K562 (cell line): Measurements from ENCODE around the gene LRRC43. TPM values are rescaled to one million over a fixed set of nuclear protein-coding genes. Genes with fewer than 3 reads are reported as not detected.

ENCODE experiments used
- ATAC-seq: fragments of 200-7000 bp; cut with Tn5 transposase; 3 replicates; pipeline ENCODE4 v1.9.1; 2020; ENCODE audit warnings: moderate library complexity
- BruUV-seq: library from RNA; stranded (reverse); fragments of 400-500 nt; replicated peaks from 2 replicates; lab custom pipeline; 2021; lab: Mats Ljungman, UMichigan
- CTCF ChIA-PET: fragments of 300-600 bp; formaldehyde crosslinking; extraction: SDS; loops from one replicate; lab custom pipeline; 2021; ENCODE audit warnings: low intra/inter-chr PET ratio; lab: Yijun Ruan, JAX
- POLR2A ChIA-PET: fragments of 300-600, 350-650 bp; sonication (Branson Sonifier 250); formaldehyde crosslinking; extraction: SDS; loops from one replicate; lab custom pipeline; 2021; ENCODE audit warnings: antibody characterized with exemption, inconsistent platforms; lab: Yijun Ruan, JAX
- DNase-seq, 4 experiments: peaks; one replicate each; pipeline versions ENCODE4 v3.0.0 to v3.0.0-alpha.2; 2011 to 2018; ENCODE audit warnings: low spot score in 3 of 4, mixed read lengths in 3 of 4; ENCODE audit errors: extremely low read depth in 1 of 4
- FAIRE-seq: peaks from 2 replicates; lab custom pipeline; 2011; peaks lifted over from hg19 to GRCh38; lab: Jason Lieb, UNC
- H2AFZ ChIP-seq: 2 replicates; pipeline ENCODE4 v1.6.0; 2011; ENCODE audit warnings: low read depth, low read length, control low read depth, inconsistent platforms
- H3K27ac ChIP-seq: fragments of 200-600 bp; 3 replicates; pipeline ENCODE4 v1.8.0; 2011; ENCODE audit warnings: low read depth, mild to moderate bottlenecking, control low read depth, inconsistent platforms, low read length, moderate library complexity, mixed read lengths; ENCODE audit errors: extremely low read depth
- H3K27me3 ChIP-seq, 2 experiments: fragments of 300-600 bp in 1 of 2; 2 replicates in 1 of 2; 3 replicates in 1 of 2; pipeline versions ENCODE4 v1.6.0 to v1.8.0; 2011; ENCODE audit warnings: inconsistent platforms in 2 of 2, low read length in 2 of 2, mild to moderate bottlenecking in 1 of 2, mixed read lengths in 1 of 2, moderate library complexity in 1 of 2; ENCODE audit not compliant: control insufficient read depth in 2 of 2, insufficient read depth in 2 of 2
- H3K36me3 ChIP-seq: fragments of 300-600 bp; 3 replicates; pipeline ENCODE4 v1.8.0; 2011; ENCODE audit warnings: mild to moderate bottlenecking, low read length, inconsistent platforms; ENCODE audit not compliant: control insufficient read depth, insufficient read depth
- H3K4me1 ChIP-seq, 2 experiments: fragments of 200-600 bp in 1 of 2; replicated peaks in 1 of 2; 2 replicates in 1 of 2; 3 replicates in 1 of 2; pipeline versions ENCODE4 v1.5.1 to v1.8.0; 2011; ENCODE audit warnings: inconsistent platforms in 2 of 2, low read length in 2 of 2, mild to moderate bottlenecking in 1 of 2, mixed read lengths in 1 of 2, moderate library complexity in 1 of 2; ENCODE audit not compliant: control insufficient read depth in 2 of 2, insufficient read depth in 2 of 2
- H3K4me2 ChIP-seq: 2 replicates; pipeline ENCODE4 v1.6.1; 2011; ENCODE audit warnings: low read length, control low read depth, inconsistent platforms, mixed read lengths; ENCODE audit not compliant: insufficient read depth
- H3K4me3 ChIP-seq: fragments of 200-600 bp; sonication (generic), shearing (Covaris generic); 2 replicates; pipeline ENCODE4 v1.5.1; 2016; ENCODE audit warnings: control low read depth, inconsistent platforms
- H3K79me2 ChIP-seq: fragments of 200-600 bp; 3 replicates; pipeline ENCODE4 v1.8.0; 2011; ENCODE audit warnings: low read length, inconsistent platforms; ENCODE audit not compliant: control insufficient read depth, insufficient read depth
- H3K9ac ChIP-seq, 2 experiments: 2 replicates each; pipeline versions ENCODE4 v1.6.0 to v1.6.1; 2011; ENCODE audit warnings: low read depth in 2 of 2, low read length in 2 of 2, control low read depth in 1 of 2, inconsistent platforms in 1 of 2, mild to moderate bottlenecking in 1 of 2, mixed read lengths in 1 of 2; ENCODE audit not compliant: insufficient read depth in 1 of 2
- H3K9me1 ChIP-seq: one replicate; pipeline ENCODE4 v1.6.0; 2011; ENCODE audit warnings: inconsistent platforms, mild to moderate bottlenecking, low read length, moderate library complexity; ENCODE audit not compliant: control insufficient read depth, insufficient read depth
- H3K9me3 ChIP-seq: replicated peaks from 2 replicates; pipeline ENCODE4 v1.5.1; 2011; ENCODE audit warnings: low read depth, low read length, inconsistent platforms; ENCODE audit not compliant: control insufficient read depth, insufficient read depth
- H4K20me1 ChIP-seq: replicated peaks from 2 replicates; pipeline ENCODE4 v1.6.1; 2011; ENCODE audit warnings: low read length, inconsistent platforms, mixed read lengths; ENCODE audit not compliant: control insufficient read depth, insufficient read depth
- CEBPZ ChIP-seq: fragments of 150-350 bp; IDR thresholded peaks from 2 replicates; pipeline ENCODE4 v1.6.1; 2014; ENCODE audit warnings: low read depth, mild to moderate bottlenecking, low read length, borderline replicate concordance
- ETV1 ChIP-seq: fragments of 450-650 bp; conservative IDR thresholded peaks from 2 replicates; pipeline ENCODE4 v1.6.1; 2016; ENCODE audit warnings: missing genetic modification characterization, control low read depth, low read depth, missing compliant biosample characterization
- HNRNPH1 ChIP-seq: fragments of 200-400 bp; formaldehyde crosslinking; optimal IDR thresholded peaks from 2 replicates; pipeline ENCODE3; 2017; ENCODE audit warnings: low read depth, mild to moderate bottlenecking, low read length, moderate library complexity
- HNRNPL ChIP-seq: fragments of 200-400 bp; formaldehyde crosslinking; IDR thresholded peaks from 2 replicates; pipeline ENCODE4 v1.6.1; 2017; ENCODE audit warnings: low read depth, mild to moderate bottlenecking, low read length
- MYNN ChIP-seq, 2 experiments: sonication (generic); formaldehyde crosslinking in 1 of 2; IDR thresholded peaks; 2 replicates each; pipeline versions ENCODE4 v1.5.0 to v1.6.1; 2016 to 2020; ENCODE audit warnings: antibody characterized with exemption in 1 of 2, missing genetic modification reagents in 1 of 2
- NR2C2 ChIP-seq, 2 experiments: fragments of 200-800 bp in 1 of 2; sonication (Bioruptor generic) in 1 of 2; sonication (generic) in 1 of 2; formaldehyde crosslinking in 1 of 2; IDR thresholded peaks; 2 replicates each; pipeline versions ENCODE4 v1.6.1 to v1.8.0; 2016 to 2022; ENCODE audit warnings: mild to moderate bottlenecking in 1 of 2, missing compliant biosample characterization in 1 of 2, missing genetic modification characterization in 1 of 2, missing genetic modification reagents in 1 of 2
- RAD51 ChIP-seq: fragments of 450-650 bp; IDR thresholded peaks from 2 replicates; pipeline ENCODE4 v1.7.1; 2016; ENCODE audit warnings: low read depth, mild to moderate bottlenecking, borderline replicate concordance
- RBBP5 ChIP-seq: fragments of 200-600 bp; sonication (generic); IDR thresholded peaks from 2 replicates; pipeline ENCODE4 v1.6.1; 2012; ENCODE audit warnings: borderline replicate concordance, mild to moderate bottlenecking, low read length, control low read depth, inconsistent platforms; ENCODE audit not compliant: insufficient read depth, poor library complexity, severe bottlenecking
- SIRT6 ChIP-seq: IDR thresholded peaks from one replicate; pipeline ENCODE4 v1.6.1; 2012; ENCODE audit warnings: low read depth, mild to moderate bottlenecking, control low read depth, inconsistent platforms, low read length, moderate library complexity
- TOE1 ChIP-seq, 2 experiments: fragments of 450-650 bp in 1 of 2; sonication (generic) in 1 of 2; formaldehyde crosslinking in 1 of 2; IDR thresholded peaks; 2 replicates each; pipeline versions ENCODE4 v1.7.1 to v1.8.0; 2016 to 2022; ENCODE audit warnings: borderline replicate concordance in 2 of 2, mild to moderate bottlenecking in 2 of 2, antibody characterized with exemption in 1 of 2, inconsistent platforms in 1 of 2, low read depth in 1 of 2, missing genetic modification reagents in 1 of 2, moderate library complexity in 1 of 2
- XRCC3 ChIP-seq: fragments of 450-650 bp; IDR thresholded peaks from 2 replicates; pipeline ENCODE4 v1.6.1; 2017; ENCODE audit warnings: mild to moderate bottlenecking, moderate library complexity
- WGBS: fragments of 100-300 bp; shearing (Covaris generic); methylation state at CpG from one replicate; pipeline ENCODE4 v1.1.6; 2016; ENCODE audit warnings: low coverage, mixed read lengths; ENCODE audit not compliant: insufficient coverage; ENCODE audit errors: missing lambda C conversion rate; 5-methylcytosine and 5-hydroxymethylcytosine counted together
- in situ Hi-C: fragments of 300-500 bp; cut with MboI; formaldehyde crosslinking; loops from 4 replicates; pipeline ENCODE4 v1.15.0; 2018; ENCODE audit warnings: inconsistent platforms, mixed read lengths
- intact Hi-C: fragments of 100-400 bp; cut with micrococcal nuclease; formaldehyde crosslinking; loops from 2 replicates; pipeline ENCODE4 v1.14.2; 2022
- polyA plus RNA-seq, 8 experiments: library from polyadenylated mRNA; depleted of rRNA in 4 of 8; stranded (reverse) in 5 of 8; unstranded in 3 of 8; fragments of >200 nt; fragmentation: Nextera tagmentation in 2 of 8; fragmentation: Illumina TruSeq in 1 of 8; extraction: Ambion mirVana in 2 of 8; extraction: Trizol in 1 of 8; gene quantifications; 2 replicates each; pipeline versions ENCODE4 v1.2.1 to v1.2.3, GENCODE V29; 2011 to 2014; ENCODE audit warnings: inconsistent platforms in 1 of 8, missing spikeins in 1 of 8
- total RNA-seq, 7 experiments: library from RNA; depleted of rRNA in 6 of 7; stranded (reverse); fragments of >200 nt in 6 of 7; fragmentation: Illumina TruSeq in 2 of 7; extraction: Trizol in 2 of 7; gene quantifications; 2 replicates each; pipeline versions ENCODE4 v1.2.1 to v1.2.3, GENCODE V29; 2011 to 2021; ENCODE audit warnings: low replicate concordance in 1 of 7

Gene LRRC43
- total and polyA plus RNA-seq, 9 of the 15 experiments (the other 6 are each of a cell fraction or from before 2014, with no cell fraction given), result 0.19 TPM; not detected in 8

GRCh38 chr12:122201381-122201780 is 18.5 kb downstream of the LRRC43 start:
- Histone ChIP-seq H3K9me1 (no peaks in the 10 kb centered on the region), H3K27me3 (no peaks in the 10 kb centered on the region), H3K79me2 (no peaks in the 10 kb centered on the region), H3K9ac (peak overlapping the region in 1 of 2 experiments; percentile 65; a peak in 2 of 4 replicates), H2AFZ (no peak overlapping the region), H3K36me3 (no peaks in the 10 kb centered on the region; the same call in 2 of the 3 replicates), H3K4me1 (peaks cover 19 to 69% of the 10 kb centered on the region in 2 experiments), H3K4me2 (no peak overlapping the region), H4K20me1 (no peaks in the 10 kb centered on the region), H3K27ac (no peak overlapping the region), H3K4me3 (no peak overlapping the region), H3K9me3 (no peaks in the 10 kb centered on the region)
- 86% methylated on average over 4 of the region's 5 CpGs for WGBS
- intact Hi-C loops, result no loop called here
- DNase-seq, result no peak
- CTCF ChIA-PET, result no interaction called here
- no TSS peak for BruUV-seq
- no peak for FAIRE-seq
- POLR2A ChIA-PET, result interaction anchor here (1.6 kb wide), 1 partner anchor 9 kb away, joined by 7 read pairs; no protein-coding TSS in a partner anchor
- in situ Hi-C loops, result no loop called here
- no peak for ATAC-seq
- TF ChIP-seq HNRNPH1 (no peak), ETV1 (tag) (no peak), SIRT6 (no peak), NR2C2 (CRISPR knock-in tag; IDR thresholded peaks at IDR 0.05) (no peak), NR2C2 (tag; IDR thresholded peaks at IDR 0.05) (no peak), RAD51 (no peak), MYNN (IDR thresholded peaks at IDR 0.05) (no peak), MYNN (CRISPR knock-in tag; IDR thresholded peaks at IDR 0.05) (no peak), TOE1 (IDR thresholded peaks at IDR 0.05; ENCODE audit: borderline replicate concordance) (no peak), TOE1 (CRISPR knock-in tag; IDR thresholded peaks at IDR 0.05; ENCODE audit: borderline replicate concordance, low read depth) (no peak), RBBP5 (no peak), CEBPZ (no peak), XRCC3 (no peak), HNRNPL (no peak)
